GM18511 (cell line): Measurements from ENCODE around the gene KLF9.

Experiments used
- ATAC-seq: cut with Tn5 transposase; IDR thresholded peaks from one replicate; pipeline ENCODE4 v1.9.1; 2021; ENCODE audit warnings: mild to moderate bottlenecking, moderate library complexity; ENCODE audit not compliant: unreplicated experiment

The KLF9 gene

GRCh38 chr9:70367305-70367930, 47.0 kb downstream of the KLF9 start:
- ATAC-seq: no peak

- ATAC-seq: no peak
Observed at GRCh38 chr9:70363760-70364159, 50.7 kb downstream of the KLF9 start.

- no peak for ATAC-seq
Observed at GRCh38 chr9:70362952-70363351, 51.5 kb downstream of the KLF9 start.

- ATAC-seq: no peak
Observed at GRCh38 chr9:70355801-70356200, 58.7 kb downstream of the KLF9 start.

GRCh38 chr9:70352802-70353201, 61.7 kb downstream of the KLF9 start:
- no peak for ATAC-seq

- no peak for ATAC-seq
Observed at GRCh38 chr9:70352356-70352755, 62.1 kb downstream of the KLF9 start.

GRCh38 chr9:70347046-70347445, 67.4 kb downstream of the KLF9 start:
- no peak for ATAC-seq

- no peak for ATAC-seq
Observed at GRCh38 chr9:70340572-70340971, 73.9 kb downstream of the KLF9 start.
